H1 (cell line): ENCODE results near the gene FBXO11.

Experiments used
- CBX8 ChIP-seq: fragments of 300-800, 300-1000 bp; sonication (generic); IDR thresholded peaks from 2 replicates; pipeline ENCODE4 v1.7.1; 2016; ENCODE audit warnings: low read depth, low read length, borderline replicate concordance
- CTCF ChIP-seq, 3 experiments: IDR thresholded peaks; 1 replicate in 2 of 3; 2 replicates in 1 of 3; pipeline versions ENCODE4 v1.5.1 to v1.6.1; 2011; ENCODE audit warnings: low read length in 3 of 3, mild to moderate bottlenecking in 3 of 3, inconsistent platforms in 2 of 3, low read depth in 1 of 3, moderate library complexity in 1 of 3; ENCODE audit not compliant: insufficient read depth in 1 of 3; ENCODE audit errors: control extremely low read depth in 1 of 3
- EZH2 ChIP-seq: fragments of 200-600 bp; sonication (generic); IDR thresholded peaks from 2 replicates; pipeline ENCODE4 v1.7.1; 2012; ENCODE audit warnings: low read depth, mild to moderate bottlenecking, moderate library complexity, low read length, inconsistent platforms; ENCODE audit not compliant: severe bottlenecking
- MAFK ChIP-seq: IDR thresholded peaks from 2 replicates; pipeline ENCODE4 v1.6.1; 2012; ENCODE audit warnings: low read depth, mild to moderate bottlenecking, improper control_type of control experiment, low read length
- POLR2A ChIP-seq, 2 experiments: IDR thresholded peaks; 1 replicate in 1 of 2; 2 replicates in 1 of 2; pipeline ENCODE4 v1.6.1; 2011; ENCODE audit warnings: low read depth in 2 of 2, low read length in 2 of 2, mild to moderate bottlenecking in 2 of 2; ENCODE audit errors: control extremely low read depth in 1 of 2
- SIN3A ChIP-seq, 2 experiments: IDR thresholded peaks in 1 of 2; conservative IDR thresholded peaks in 1 of 2; 2 replicates each; pipeline ENCODE4 v1.6.1; 2011 to 2012; ENCODE audit warnings: low read length in 2 of 2, improper control_type of control experiment in 1 of 2, low read depth in 1 of 2, mild to moderate bottlenecking in 1 of 2
- USF2 ChIP-seq: IDR thresholded peaks from 2 replicates; pipeline ENCODE4 v1.6.1; 2011; ENCODE audit warnings: low read length, improper control_type of control experiment

GRCh38 chr2:47941936-47942335 is 35.6 kb upstream of the FBXO11 start:
- TF ChIP-seq USF2 (no peak), CBX8 (no peak), MAFK (no peak), EZH2 (no peak), CTCF (IDR thresholded peaks at IDR 0.05; ENCODE audit: control extremely low read depth in 1 of 3, insufficient read depth in 1 of 3, low read depth in 1 of 3, low read length in 3 of 3) (no peak), POLR2A (IDR thresholded peaks at IDR 0.05; ENCODE audit: control extremely low read depth in 1 of 2, low read depth in 2 of 2, low read length in 2 of 2) (no peak), SIN3A (conservative IDR thresholded peaks at IDR 0.05 in 1 of 2, IDR thresholded peaks at IDR 0.05 in 1 of 2; ENCODE audit: low read depth in 1 of 2, low read length in 2 of 2) (no peak)
